Keratinocyte (primary cell): ENCODE results near the gene SERGEF. TPM values are rescaled to one million over a fixed set of nuclear protein-coding genes. Genes with fewer than 3 reads are reported as not detected.

Experiments
- DNase-seq: peaks from one replicate; pipeline ENCODE4 v3.0.0-alpha.2; 2011; ENCODE audit warnings: low read depth, missing footprints, low spot score
- FAIRE-seq: peaks from 2 replicates; lab custom pipeline; 2011; peaks lifted over from hg19 to GRCh38; lab: Jason Lieb, UNC
- H2AFZ ChIP-seq: 2 replicates; pipeline ENCODE4 v1.6.0; 2012; ENCODE audit warnings: low read length, control low read depth, inconsistent platforms; ENCODE audit not compliant: control insufficient read depth
- H3K27ac ChIP-seq: 2 replicates; pipeline ENCODE4 v1.5.1; 2011; ENCODE audit warnings: low read length; ENCODE audit not compliant: control insufficient read depth, insufficient read depth
- H3K27me3 ChIP-seq: 3 replicates; pipeline ENCODE4 v1.6.0; 2011; ENCODE audit warnings: low read length; ENCODE audit not compliant: control insufficient read depth, insufficient read depth; ENCODE audit errors: extremely low read depth
- H3K36me3 ChIP-seq, 2 experiments: 2 replicates in 1 of 2; 3 replicates in 1 of 2; pipeline ENCODE4 v1.5.1; 2011; ENCODE audit warnings: low read length in 2 of 2, mild to moderate bottlenecking in 1 of 2; ENCODE audit not compliant: control insufficient read depth in 2 of 2, insufficient read depth in 2 of 2; ENCODE audit errors: extremely low read depth in 1 of 2
- H3K4me1 ChIP-seq: 3 replicates; pipeline ENCODE4 v1.5.1; 2011; ENCODE audit warnings: low read length; ENCODE audit not compliant: control insufficient read depth, insufficient read depth; ENCODE audit errors: extremely low read depth
- H3K4me2 ChIP-seq: 3 replicates; pipeline ENCODE4 v1.6.0; 2011; ENCODE audit warnings: low read depth, low read length; ENCODE audit not compliant: control insufficient read depth, insufficient read depth; ENCODE audit errors: extremely low read depth
- H3K4me3 ChIP-seq, 3 experiments: fragments of 200-600 bp in 1 of 3; sonication (generic) in 1 of 3; 2 replicates in 2 of 3; 3 replicates in 1 of 3; pipeline ENCODE4 v1.5.1; 2011 to 2016; ENCODE audit warnings: low read length in 3 of 3, mild to moderate bottlenecking in 3 of 3, control low read depth in 2 of 3, inconsistent platforms in 1 of 3, low read depth in 1 of 3, mixed read lengths in 1 of 3, mixed run types in 1 of 3, moderate library complexity in 1 of 3; ENCODE audit not compliant: control insufficient read depth in 2 of 3, insufficient read depth in 2 of 3; ENCODE audit errors: extremely low read depth in 1 of 3
- H3K79me2 ChIP-seq: 2 replicates; pipeline ENCODE4 v1.6.0; 2012; ENCODE audit warnings: low read length; ENCODE audit not compliant: control insufficient read depth, insufficient read depth
- H3K9ac ChIP-seq: 3 replicates; pipeline ENCODE4 v1.6.0; 2011; ENCODE audit warnings: low read length; ENCODE audit not compliant: control insufficient read depth, insufficient read depth; ENCODE audit errors: extremely low read depth
- H3K9me1 ChIP-seq: 3 replicates; pipeline ENCODE4 v1.6.0; 2011; ENCODE audit warnings: low read length; ENCODE audit not compliant: control insufficient read depth, insufficient read depth; ENCODE audit errors: extremely low read depth
- H3K9me3 ChIP-seq: 2 replicates; pipeline ENCODE4 v1.5.1; 2012; ENCODE audit warnings: low read depth, low read length; ENCODE audit not compliant: control insufficient read depth
- H4K20me1 ChIP-seq: 3 replicates; pipeline ENCODE4 v1.6.0; 2011; ENCODE audit warnings: low read length; ENCODE audit not compliant: control insufficient read depth, insufficient read depth; ENCODE audit errors: extremely low read depth
- CTCF ChIP-seq, 3 experiments: IDR thresholded peaks in 1 of 3; conservative IDR thresholded peaks in 1 of 3; optimal IDR thresholded peaks in 1 of 3; 2 replicates in 2 of 3; 3 replicates in 1 of 3; pipeline versions ENCODE3 to v1.5.1; 2011; ENCODE audit warnings: low read length in 3 of 3, mild to moderate bottlenecking in 3 of 3, moderate library complexity in 2 of 3, control low read depth in 1 of 3, inconsistent platforms in 1 of 3; ENCODE audit not compliant: insufficient read depth in 2 of 3; ENCODE audit errors: extremely low read depth in 1 of 3
- EZH2 ChIP-seq: IDR thresholded peaks from one replicate; pipeline ENCODE4 v1.6.1; 2012; ENCODE audit warnings: inconsistent platforms, mild to moderate bottlenecking, low read length, moderate library complexity
- dilution Hi-C: fragments of 300-500 bp; cut with MboI; formaldehyde crosslinking; loops from one replicate; pipeline ENCODE4 v1.7.0; 2020; ENCODE audit warnings: low sequenced_read_pairs; ENCODE audit not compliant: extremely low pct_ligation_motif_present
- polyA plus RNA-seq, 5 experiments: library from polyadenylated mRNA; depleted of rRNA in 3 of 5; stranded (reverse) in 3 of 5; stranded (forward) in 1 of 5; unstranded in 1 of 5; fragments of >200 nt; gene quantifications; 1 replicate in 1 of 5; 2 replicates in 3 of 5; 3 replicates in 1 of 5; pipeline versions ENCODE4 v1.2.1 to v1.2.3, GENCODE V29; 2011 to 2012; ENCODE audit warnings: missing spikeins in 2 of 5, low read depth in 1 of 5, low replicate concordance in 1 of 5

Gene SERGEF
- polyA plus RNA-seq, 1 donor (not counting 4 experiments of a cell fraction or from before 2014, with no cell fraction given) = 15.6 TPM

GRCh38 chr11:17931595-17931994, 81.3 kb downstream of the SERGEF start:
- H3K4me3 ChIP-seq = no peak overlapping the region
- H3K27ac ChIP-seq = no peak overlapping the region
- H3K36me3 ChIP-seq = no peaks in the 10 kb centered on the region
- no peaks in the 10 kb centered on the region for H3K79me2 ChIP-seq
- H3K9me1 ChIP-seq = no peaks in the 10 kb centered on the region
- TF ChIP-seq CTCF (optimal IDR thresholded peaks at IDR 0.05 in 1 of 3, IDR thresholded peaks at IDR 0.05 in 1 of 3, conservative IDR thresholded peaks at IDR 0.05 in 1 of 3; ENCODE audit: extremely low read depth in 1 of 3, insufficient read depth in 2 of 3, low read length in 3 of 3) = no peak
- no peak for TF ChIP-seq EZH2
- no peak overlapping the region for H2AFZ ChIP-seq
- FAIRE-seq (no peak), DNase-seq (no peak)
- dilution Hi-C loops = no loop called here
- no peak overlapping the region for H3K9ac ChIP-seq
- H3K27me3 ChIP-seq = no peaks in the 10 kb centered on the region
- no peaks in the 10 kb centered on the region for H4K20me1 ChIP-seq
- H3K4me2 ChIP-seq = no peak overlapping the region
- no peaks in the 10 kb centered on the region for H3K9me3 ChIP-seq
- H3K4me1 ChIP-seq = no peaks in the 10 kb centered on the region

DNA sequence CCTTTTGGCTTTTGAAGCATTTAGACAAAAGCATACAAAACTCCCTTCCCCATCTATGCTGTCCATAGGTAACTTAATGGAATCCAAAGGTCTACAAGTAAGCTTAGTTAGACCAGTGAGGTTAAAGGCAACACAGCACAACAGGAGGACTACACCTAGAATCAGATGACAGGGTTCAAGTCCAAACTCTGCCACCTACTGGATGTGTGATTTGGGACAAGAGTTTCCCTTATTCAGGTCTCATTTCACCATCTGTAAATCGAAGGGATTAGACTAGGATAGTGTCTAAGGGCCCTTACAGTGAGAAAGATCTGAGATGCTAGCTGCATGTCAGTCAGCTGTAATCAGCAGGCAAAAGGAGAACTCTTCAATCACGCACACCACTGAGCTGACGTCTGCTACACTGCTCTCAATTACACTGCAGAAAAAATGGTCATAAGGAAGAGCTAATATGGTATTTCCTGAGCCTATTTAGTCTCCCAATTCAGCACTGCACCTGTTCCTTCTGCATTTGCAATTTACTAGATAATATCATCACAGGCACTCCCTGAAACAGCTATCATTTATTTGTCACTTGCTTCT, 82.2 kb downstream of the SERGEF start:
- no peak overlapping the region for H3K4me2 ChIP-seq
- H3K4me1 ChIP-seq = no peaks in the 10 kb centered on the region
- peaks cover 0 to 2% of the 10 kb centered on the region in 2 experiments for H3K36me3 ChIP-seq
- TF ChIP-seq EZH2 (no peak), CTCF (optimal IDR thresholded peaks at IDR 0.05 in 1 of 3, IDR thresholded peaks at IDR 0.05 in 1 of 3, conservative IDR thresholded peaks at IDR 0.05 in 1 of 3; ENCODE audit: extremely low read depth in 1 of 3, insufficient read depth in 2 of 3, low read length in 3 of 3) (no peak)
- no peak overlapping the region for H3K27ac ChIP-seq
- H3K9ac ChIP-seq = no peak overlapping the region
- H3K4me3 ChIP-seq = no peak overlapping the region
- DNase-seq (no peak), FAIRE-seq (no peak)
- no peaks in the 10 kb centered on the region for H3K9me1 ChIP-seq
- dilution Hi-C loops = no loop called here
- H3K9me3 ChIP-seq = no peaks in the 10 kb centered on the region
- no peaks in the 10 kb centered on the region for H3K27me3 ChIP-seq
- H4K20me1 ChIP-seq = no peaks in the 10 kb centered on the region
- H2AFZ ChIP-seq = no peak overlapping the region
- H3K79me2 ChIP-seq = no peaks in the 10 kb centered on the region
